Smooth muscle cell (in vitro differentiated cells): Measurements from ENCODE around the gene EEF2K. TPM values are rescaled to one million over a fixed set of nuclear protein-coding genes. Genes with fewer than 3 reads are reported as not detected.

ENCODE experiments used
- DNase-seq: peaks from one replicate; lab custom pipeline; 2025; ENCODE audit not compliant: unreplicated experiment; lab: John Stamatoyannopoulos, UW
- H2AFZ ChIP-seq: fragments of 200-600 bp; sonication (generic); 2 replicates; pipeline ENCODE4 v1.6.0; 2016; ENCODE audit warnings: antibody characterized with exemption, low read depth, mild to moderate bottlenecking
- H3F3A ChIP-seq: fragments of 200-600 bp; sonication (generic); 2 replicates; pipeline ENCODE4 v1.6.0; 2017; ENCODE audit warnings: antibody characterized with exemption, low read depth
- H3K27ac ChIP-seq: fragments of 200-600 bp; sonication (generic); 2 replicates; pipeline ENCODE4 v1.5.1; 2016; ENCODE audit warnings: low read depth, mild to moderate bottlenecking
- H3K27me3 ChIP-seq: fragments of 200-600 bp; sonication (generic); 2 replicates; pipeline ENCODE4 v1.6.1; 2016; ENCODE audit warnings: low read depth, mild to moderate bottlenecking
- H3K36me3 ChIP-seq: fragments of 200-600 bp; sonication (generic); 2 replicates; pipeline ENCODE4 v1.5.1; 2016; ENCODE audit warnings: low read depth
- H3K4me1 ChIP-seq: fragments of 200-600 bp; sonication (generic); 2 replicates; pipeline ENCODE4 v1.5.1; 2016; ENCODE audit warnings: low read depth
- H3K4me2 ChIP-seq: fragments of 200-600 bp; sonication (generic); 2 replicates; pipeline ENCODE4 v1.6.0; 2016; ENCODE audit warnings: mild to moderate bottlenecking
- H3K4me3 ChIP-seq: fragments of 200-600 bp; sonication (generic); 2 replicates; pipeline ENCODE4 v1.5.1; 2016; ENCODE audit warnings: mild to moderate bottlenecking
- H3K79me2 ChIP-seq: fragments of 200-600 bp; sonication (generic); 2 replicates; pipeline ENCODE4 v1.6.0; 2016; ENCODE audit warnings: low read depth, mild to moderate bottlenecking
- H3K9ac ChIP-seq: fragments of 200-600 bp; sonication (generic); 2 replicates; pipeline ENCODE4 v1.6.0; 2016; ENCODE audit warnings: low read depth
- H3K9me3 ChIP-seq: fragments of 200-600 bp; sonication (generic); replicated peaks from 2 replicates; pipeline ENCODE4 v1.5.1; 2016; ENCODE audit warnings: low read depth
- H4K20me1 ChIP-seq: fragments of 200-600 bp; sonication (generic); 2 replicates; pipeline ENCODE4 v1.6.0; 2016; ENCODE audit warnings: low read depth
- WGBS: methylation state at CpG from one replicate; pipeline ENCODE4 v1.1.7; 2016; ENCODE audit warnings: low lambda C conversion rate; 5-methylcytosine and 5-hydroxymethylcytosine counted together
- polyA plus RNA-seq: library from polyadenylated mRNA; unstranded; fragments of >200 nt; fragmentation: Nextera tagmentation; extraction: Ambion mirVana; gene quantifications from 2 replicates; pipeline ENCODE4 v1.2.1, GENCODE V29; 2016
- total RNA-seq: library from RNA; depleted of rRNA; stranded (reverse); fragments of >200 nt; gene quantifications from 2 replicates; pipeline ENCODE4 v1.2.3, GENCODE V29; 2014
- TF ChIP-seq, protein P1 (sequence below): fragments of 200-600 bp; sonication (generic); IDR thresholded peaks from 2 replicates; pipeline ENCODE4 v1.5.1; 2017; ENCODE audit warnings: borderline replicate concordance, mild to moderate bottlenecking, antibody characterized with exemption; ENCODE audit not compliant: insufficient read depth, poor library complexity, severe bottlenecking

The EEF2K gene
- total and polyA plus RNA-seq, 2 experiments from 2014 or later, result 8.7 to 12.8 TPM

DNA sequence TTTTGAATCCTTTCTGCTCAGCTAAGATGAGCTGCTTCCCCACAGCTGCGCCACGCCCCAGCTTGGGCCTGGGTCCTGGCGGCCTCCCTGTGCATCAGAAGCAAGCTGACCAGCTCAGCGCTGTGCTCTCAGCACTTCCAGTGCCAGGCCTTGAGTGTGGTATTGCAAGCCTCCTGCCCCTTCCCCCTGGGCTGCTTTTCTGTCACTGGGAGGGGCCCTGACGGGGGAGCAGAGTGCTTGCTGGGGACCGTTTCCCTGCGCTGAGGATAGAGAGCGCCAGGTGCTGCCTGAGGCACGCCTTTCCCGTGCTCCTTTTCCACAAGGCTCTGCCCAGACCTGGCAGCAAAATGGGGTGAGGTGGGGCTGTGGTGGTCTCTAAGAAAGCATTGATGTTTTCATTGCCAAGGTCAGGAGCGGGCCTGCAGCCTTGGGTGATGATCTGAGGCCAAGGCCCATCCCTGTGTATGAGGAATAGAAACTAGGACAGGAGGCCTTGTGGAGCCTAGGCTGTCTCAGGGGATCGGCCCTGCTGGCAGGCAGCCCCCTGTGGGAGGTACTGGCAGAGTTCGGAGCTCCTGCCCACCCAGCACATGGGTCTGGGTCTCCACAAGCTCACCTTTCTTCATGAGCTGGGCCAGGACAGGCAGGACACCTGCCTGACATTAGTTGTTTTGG lies 120.8 kb downstream of the EEF2K start:
- no peak for DNase-seq
- WGBS, result 96% methylated on average over 13 of the region's 13 CpGs
- Histone ChIP-seq H3F3A (peaks cover 5% of the 10 kb centered on the region), H3K4me1 (no peaks in the 10 kb centered on the region), H3K27me3 (no peaks in the 10 kb centered on the region), H3K4me3 (no peak overlapping the region), H3K4me2 (no peak overlapping the region), H4K20me1 (peaks cover 14% of the 10 kb centered on the region), H3K27ac (no peak overlapping the region), H3K79me2 (no peaks in the 10 kb centered on the region), H3K9ac (no peak overlapping the region), H3K36me3 (no peaks in the 10 kb centered on the region), H2AFZ (no peak overlapping the region), H3K9me3 (no peaks in the 10 kb centered on the region)
- TF ChIP-seq, protein P1, sequence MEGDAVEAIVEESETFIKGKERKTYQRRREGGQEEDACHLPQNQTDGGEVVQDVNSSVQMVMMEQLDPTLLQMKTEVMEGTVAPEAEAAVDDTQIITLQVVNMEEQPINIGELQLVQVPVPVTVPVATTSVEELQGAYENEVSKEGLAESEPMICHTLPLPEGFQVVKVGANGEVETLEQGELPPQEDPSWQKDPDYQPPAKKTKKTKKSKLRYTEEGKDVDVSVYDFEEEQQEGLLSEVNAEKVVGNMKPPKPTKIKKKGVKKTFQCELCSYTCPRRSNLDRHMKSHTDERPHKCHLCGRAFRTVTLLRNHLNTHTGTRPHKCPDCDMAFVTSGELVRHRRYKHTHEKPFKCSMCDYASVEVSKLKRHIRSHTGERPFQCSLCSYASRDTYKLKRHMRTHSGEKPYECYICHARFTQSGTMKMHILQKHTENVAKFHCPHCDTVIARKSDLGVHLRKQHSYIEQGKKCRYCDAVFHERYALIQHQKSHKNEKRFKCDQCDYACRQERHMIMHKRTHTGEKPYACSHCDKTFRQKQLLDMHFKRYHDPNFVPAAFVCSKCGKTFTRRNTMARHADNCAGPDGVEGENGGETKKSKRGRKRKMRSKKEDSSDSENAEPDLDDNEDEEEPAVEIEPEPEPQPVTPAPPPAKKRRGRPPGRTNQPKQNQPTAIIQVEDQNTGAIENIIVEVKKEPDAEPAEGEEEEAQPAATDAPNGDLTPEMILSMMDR, result no peak

DNA sequence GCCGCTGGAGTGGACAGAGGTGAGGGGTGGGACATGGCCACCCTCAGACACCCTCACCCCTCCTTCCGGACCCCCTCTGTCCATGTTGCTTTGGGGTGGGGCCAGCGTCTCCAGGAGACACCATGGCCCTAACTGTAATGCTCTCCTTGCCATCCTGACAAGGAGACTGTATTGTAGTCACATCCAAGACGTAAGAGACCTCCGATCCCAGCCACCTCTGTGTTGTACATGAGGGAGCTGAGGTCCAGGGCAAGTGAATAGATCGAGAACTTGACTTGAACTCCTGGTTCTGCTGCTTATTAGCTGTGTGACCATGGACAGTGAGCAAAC lies 121.3 kb downstream of the EEF2K start:
- no peaks in the 10 kb centered on the region for H3K4me1 ChIP-seq
- no peak overlapping the region for H2AFZ ChIP-seq
- no peak for DNase-seq
- H3K79me2 ChIP-seq, result no peaks in the 10 kb centered on the region
- peaks cover 9% of the 10 kb centered on the region for H4K20me1 ChIP-seq
- no peak overlapping the region for H3K9ac ChIP-seq
- no peak overlapping the region for H3K27ac ChIP-seq
- H3K9me3 ChIP-seq, result no peaks in the 10 kb centered on the region
- TF ChIP-seq, protein P1, result no peak
- peaks cover 5% of the 10 kb centered on the region for H3F3A ChIP-seq
- H3K4me2 ChIP-seq, result no peak overlapping the region
- no peak overlapping the region for H3K4me3 ChIP-seq
- no peaks in the 10 kb centered on the region for H3K36me3 ChIP-seq
- no peaks in the 10 kb centered on the region for H3K27me3 ChIP-seq
- WGBS, result 96% methylated on average over 6 of the region's 6 CpGs

DNA sequence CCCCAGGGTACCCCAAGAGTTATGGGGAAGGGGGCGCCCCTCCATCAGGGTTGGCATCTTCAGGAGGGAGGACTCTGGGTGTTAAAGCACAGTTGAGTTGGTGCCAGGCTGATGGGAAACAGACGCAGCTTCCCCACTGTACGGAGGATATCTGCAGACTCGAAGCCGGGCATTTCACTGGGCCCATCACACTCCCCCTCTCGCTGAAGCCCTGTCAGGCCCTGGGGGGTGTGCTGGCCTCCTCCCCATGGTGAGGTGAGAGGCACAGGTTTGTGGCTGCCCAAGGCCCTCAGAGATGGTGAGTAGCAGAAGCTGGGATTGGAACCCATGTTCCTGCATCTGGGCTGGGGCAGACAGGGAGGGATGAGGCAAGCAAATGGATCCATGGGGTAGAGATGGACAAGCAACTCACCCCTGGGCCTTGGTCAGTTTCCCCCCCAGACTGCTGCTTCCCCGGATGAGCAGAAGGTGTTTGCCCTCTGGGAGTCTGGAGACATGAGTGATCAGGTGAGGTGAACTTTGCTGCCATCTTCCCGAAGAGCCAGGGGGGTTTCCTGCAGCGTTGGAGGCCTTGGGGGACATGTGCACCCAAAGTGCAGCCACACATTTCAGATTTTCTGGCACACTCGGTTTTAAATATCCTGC lies 122.1 kb downstream of the EEF2K start:
- no peak overlapping the region for H3K9ac ChIP-seq
- no peak overlapping the region for H3K4me2 ChIP-seq
- H3K79me2 ChIP-seq, result no peaks in the 10 kb centered on the region
- no peak overlapping the region for H2AFZ ChIP-seq
- H3K9me3 ChIP-seq, result no peaks in the 10 kb centered on the region
- H3K4me3 ChIP-seq, result no peak overlapping the region
- H3K27ac ChIP-seq, result no peak overlapping the region
- H3K27me3 ChIP-seq, result no peaks in the 10 kb centered on the region
- peaks cover 4% of the 10 kb centered on the region for H4K20me1 ChIP-seq
- DNase-seq, result no peak
- TF ChIP-seq, protein P1, result no peak
- no peaks in the 10 kb centered on the region for H3K36me3 ChIP-seq
- peaks cover 5% of the 10 kb centered on the region for H3F3A ChIP-seq
- 93% methylated on average over 10 of the region's 10 CpGs for WGBS
- H3K4me1 ChIP-seq, result no peaks in the 10 kb centered on the region
